ENCODE measurements around the gene ADORA1.
A peak's percentile ranks its signal among the peaks of the same experiment; 100 is the strongest.

ADORA1 gene

GRCh38 chr1:203116091-203116820, 11.3 kb upstream of the ADORA1 start:
- Histone ChIP-seq H3K4me3 (ENCODE audit: low read length) (no peak overlapping the region), H3K36me3 (ENCODE audit: control insufficient read depth, insufficient read depth, low read length) (no peaks in the 10 kb centered on the region), H3K9ac (ENCODE audit: low read length) (no peak overlapping the region), H3K4me1 (ENCODE audit: control insufficient read depth, insufficient read depth, low read length) (peaks cover 3% of the 10 kb centered on the region), H3K27me3 (ENCODE audit: control insufficient read depth, insufficient read depth, low read length) (peaks cover 34% of the 10 kb centered on the region), H3K9me3 (ENCODE audit: control insufficient read depth, low read length) (no peaks in the 10 kb centered on the region)

- H3K4me1 ChIP-seq (ENCODE audit: control insufficient read depth, insufficient read depth, low read length) = peaks cover 3% of the 10 kb centered on the region
- H3K9me3 ChIP-seq (ENCODE audit: control insufficient read depth, low read length) = no peaks in the 10 kb centered on the region
- H3K9ac ChIP-seq (ENCODE audit: low read length) = no peak overlapping the region
- peaks cover 34% of the 10 kb centered on the region for H3K27me3 ChIP-seq (ENCODE audit: control insufficient read depth, insufficient read depth, low read length)
- H3K4me3 ChIP-seq (ENCODE audit: low read length) = no peak overlapping the region
- no peaks in the 10 kb centered on the region for H3K36me3 ChIP-seq (ENCODE audit: control insufficient read depth, insufficient read depth, low read length)
These were observed 9.6 kb upstream of the ADORA1 start for GRCh38 chr1:203117611-203118575.

- H3K4me3 ChIP-seq (ENCODE audit: low read length) = no peak overlapping the region
- no peaks in the 10 kb centered on the region for H3K36me3 ChIP-seq (ENCODE audit: control insufficient read depth, insufficient read depth, low read length)
- H3K27me3 ChIP-seq (ENCODE audit: control insufficient read depth, insufficient read depth, low read length) = peaks cover 45% of the 10 kb centered on the region
- H3K9ac ChIP-seq (ENCODE audit: low read length) = no peak overlapping the region
- H3K4me1 ChIP-seq (ENCODE audit: control insufficient read depth, insufficient read depth, low read length) = peaks cover 3% of the 10 kb centered on the region
- H3K9me3 ChIP-seq (ENCODE audit: control insufficient read depth, low read length) = no peaks in the 10 kb centered on the region
These were observed 7.0 kb upstream of the ADORA1 start for GRCh38 chr1:203120325-203121153.

GRCh38 chr1:203121186-203122015, 6.1 kb upstream of the ADORA1 start:
- Histone ChIP-seq H3K9ac (ENCODE audit: low read length) (no peak overlapping the region), H3K4me1 (ENCODE audit: control insufficient read depth, insufficient read depth, low read length) (peaks cover 3% of the 10 kb centered on the region), H3K9me3 (ENCODE audit: control insufficient read depth, low read length) (no peaks in the 10 kb centered on the region), H3K36me3 (ENCODE audit: control insufficient read depth, insufficient read depth, low read length) (no peaks in the 10 kb centered on the region), H3K27me3 (ENCODE audit: control insufficient read depth, insufficient read depth, low read length) (peaks cover 48% of the 10 kb centered on the region), H3K4me3 (ENCODE audit: low read length) (no peak overlapping the region)

GRCh38 chr1:203122159-203122558, 5.4 kb upstream of the ADORA1 start:
- H3K9ac ChIP-seq (ENCODE audit: low read length) = no peak overlapping the region
- H3K27me3 ChIP-seq (ENCODE audit: control insufficient read depth, insufficient read depth, low read length) = peaks cover 55% of the 10 kb centered on the region
- no peaks in the 10 kb centered on the region for H3K9me3 ChIP-seq (ENCODE audit: control insufficient read depth, low read length)
- H3K36me3 ChIP-seq (ENCODE audit: control insufficient read depth, insufficient read depth, low read length) = no peaks in the 10 kb centered on the region
- H3K4me1 ChIP-seq (ENCODE audit: control insufficient read depth, insufficient read depth, low read length) = peaks cover 11% of the 10 kb centered on the region
- H3K4me3 ChIP-seq (ENCODE audit: low read length) = no peak overlapping the region

- Histone ChIP-seq H3K4me1 (ENCODE audit: control insufficient read depth, insufficient read depth, low read length) (peaks cover 22% of the 10 kb centered on the region), H3K36me3 (ENCODE audit: control insufficient read depth, insufficient read depth, low read length) (no peaks in the 10 kb centered on the region), H3K9ac (ENCODE audit: low read length) (no peak overlapping the region), H3K4me3 (ENCODE audit: low read length) (no peak overlapping the region), H3K9me3 (ENCODE audit: control insufficient read depth, low read length) (no peaks in the 10 kb centered on the region), H3K27me3 (ENCODE audit: control insufficient read depth, insufficient read depth, low read length) (peaks cover 48% of the 10 kb centered on the region)
These were observed 3.5 kb upstream of the ADORA1 start for GRCh38 chr1:203124011-203124410.

GRCh38 chr1:203124546-203125317, 2.8 kb upstream of the ADORA1 start:
- Histone ChIP-seq H3K4me1 (ENCODE audit: control insufficient read depth, insufficient read depth, low read length) (peaks cover 22% of the 10 kb centered on the region), H3K9me3 (ENCODE audit: control insufficient read depth, low read length) (no peaks in the 10 kb centered on the region), H3K36me3 (ENCODE audit: control insufficient read depth, insufficient read depth, low read length) (no peaks in the 10 kb centered on the region), H3K27me3 (ENCODE audit: control insufficient read depth, insufficient read depth, low read length) (peaks cover 45% of the 10 kb centered on the region), H3K4me3 (ENCODE audit: low read length) (no peak overlapping the region), H3K9ac (ENCODE audit: low read length) (no peak overlapping the region)

- Histone ChIP-seq H3K9ac (ENCODE audit: low read length) (no peak overlapping the region), H3K36me3 (ENCODE audit: control insufficient read depth, insufficient read depth, low read length) (no peaks in the 10 kb centered on the region), H3K9me3 (ENCODE audit: control insufficient read depth, low read length) (no peaks in the 10 kb centered on the region), H3K4me1 (ENCODE audit: control insufficient read depth, insufficient read depth, low read length) (peaks cover 28% of the 10 kb centered on the region), H3K27me3 (ENCODE audit: control insufficient read depth, insufficient read depth, low read length) (peaks cover 36% of the 10 kb centered on the region), H3K4me3 (ENCODE audit: low read length) (no peak overlapping the region)
These were observed 1.2 kb upstream of the ADORA1 start for GRCh38 chr1:203126151-203126865.

GRCh38 chr1:203126866-203127665, 460 bp upstream of the ADORA1 start:
- H3K4me1 ChIP-seq (ENCODE audit: control insufficient read depth, insufficient read depth, low read length) = peaks cover 28% of the 10 kb centered on the region

GRCh38 chr1:203128431-203128715, 847 bp downstream of the ADORA1 start:
- no peak overlapping the region for H3K9ac ChIP-seq (ENCODE audit: low read length)
- peaks cover 28% of the 10 kb centered on the region for H3K4me1 ChIP-seq (ENCODE audit: control insufficient read depth, insufficient read depth, low read length)
- H3K36me3 ChIP-seq (ENCODE audit: control insufficient read depth, insufficient read depth, low read length) = no peaks in the 10 kb centered on the region
- peaks cover 42% of the 10 kb centered on the region for H3K27me3 ChIP-seq (ENCODE audit: control insufficient read depth, insufficient read depth, low read length)
- no peaks in the 10 kb centered on the region for H3K9me3 ChIP-seq (ENCODE audit: control insufficient read depth, low read length)
- H3K4me3 ChIP-seq (ENCODE audit: low read length) = peak overlapping the region; percentile 33

More at GRCh38 chr1:203126866-203127665, 460 bp upstream of the ADORA1 start:
- H3K4me3 ChIP-seq (ENCODE audit: low read length) = no peak overlapping the region
- H3K9me3 ChIP-seq (ENCODE audit: control insufficient read depth, low read length) = no peaks in the 10 kb centered on the region
- H3K36me3 ChIP-seq (ENCODE audit: control insufficient read depth, insufficient read depth, low read length) = no peaks in the 10 kb centered on the region
- peak overlapping the region; percentile 45 for H3K9ac ChIP-seq (ENCODE audit: low read length)
- H3K27me3 ChIP-seq (ENCODE audit: control insufficient read depth, insufficient read depth, low read length) = peaks cover 42% of the 10 kb centered on the region
